HEK293T (cell line): Measurements from ENCODE around the gene HMX1.

Experiments
- BHLHE40 ChIP-seq: fragments of 450-650 bp; IDR thresholded peaks from 2 replicates; pipeline ENCODE4 v1.6.1; 2016; ENCODE audit warnings: mild to moderate bottlenecking, moderate library complexity, borderline replicate concordance
- FOXA1 ChIP-seq: fragments of 450-650 bp; IDR thresholded peaks from 2 replicates; pipeline ENCODE4 v1.6.1; 2016; ENCODE audit warnings: mild to moderate bottlenecking
- FOXK2 ChIP-seq: fragments of 450-650 bp; IDR thresholded peaks from 2 replicates; pipeline ENCODE4 v1.6.1; 2016; ENCODE audit warnings: mild to moderate bottlenecking
- FOXM1 ChIP-seq: fragments of 450-650 bp; IDR thresholded peaks from 2 replicates; pipeline ENCODE4 v1.6.1; 2017; ENCODE audit warnings: mild to moderate bottlenecking, borderline replicate concordance
- HDGF ChIP-seq: fragments of 450-650 bp; IDR thresholded peaks from 2 replicates; pipeline ENCODE4 v1.6.1; 2017; ENCODE audit warnings: antibody characterized with exemption, borderline replicate concordance
- LEF1 ChIP-seq: fragments of 450-650 bp; IDR thresholded peaks from 2 replicates; pipeline ENCODE4 v1.6.1; 2017; ENCODE audit warnings: mild to moderate bottlenecking, borderline replicate concordance
- SP1 ChIP-seq: fragments of 450-650 bp; IDR thresholded peaks from 2 replicates; pipeline ENCODE4 v1.6.1; 2017
- SUZ12 ChIP-seq: fragments of 450-650 bp; IDR thresholded peaks from 2 replicates; pipeline ENCODE4 v1.6.1; 2016; ENCODE audit warnings: mild to moderate bottlenecking
- TARDBP ChIP-seq: fragments of 450-650 bp; IDR thresholded peaks from 2 replicates; pipeline ENCODE4 v1.6.1; 2016
- ZNF384 ChIP-seq: fragments of 450-650 bp; IDR thresholded peaks from 2 replicates; pipeline ENCODE4 v1.6.1; 2016

DNA sequence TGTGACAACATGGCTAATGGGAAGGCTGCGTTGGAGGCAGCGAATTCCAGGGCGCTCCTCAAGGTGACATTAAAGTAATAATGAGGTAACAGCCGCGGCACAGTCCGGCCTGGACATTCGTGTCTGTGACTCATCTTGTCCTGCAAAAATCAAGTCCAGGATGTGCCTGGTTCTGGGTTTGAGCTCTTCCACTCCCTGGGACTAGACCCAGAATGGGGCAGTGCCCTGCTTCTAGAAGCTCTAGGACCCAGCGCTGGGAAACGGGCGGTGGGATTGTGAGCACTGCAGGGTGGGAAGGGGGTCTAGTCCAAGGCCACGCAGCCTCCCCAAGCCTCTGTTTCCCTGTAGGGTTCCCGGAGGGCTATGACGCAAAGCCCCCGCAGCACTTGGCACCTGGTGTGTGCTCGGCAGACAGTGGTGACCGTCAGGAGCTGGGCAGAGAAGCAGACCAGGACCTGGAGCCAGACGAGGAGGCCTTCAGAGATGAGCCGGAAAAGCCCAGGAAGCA is 34.9 kb downstream of the HMX1 start:
- no peak for TF ChIP-seq ZNF384
- no peak for TF ChIP-seq BHLHE40
- TF ChIP-seq FOXM1, result no peak
- no peak for TF ChIP-seq SUZ12
- no peak for TF ChIP-seq LEF1
- TF ChIP-seq FOXK2, result no peak
- no peak for TF ChIP-seq HDGF
- TF ChIP-seq FOXA1, result no peak
- TF ChIP-seq SP1, result no peak
- no peak for TF ChIP-seq TARDBP
